ENCODE data around the gene DPM3.
"Not testable (repeated sequence)": the region's sequence is repeated elsewhere in the genome, so short reads cannot be mapped to it uniquely, and the experiment has no call there.

DPM3 gene

DNA sequence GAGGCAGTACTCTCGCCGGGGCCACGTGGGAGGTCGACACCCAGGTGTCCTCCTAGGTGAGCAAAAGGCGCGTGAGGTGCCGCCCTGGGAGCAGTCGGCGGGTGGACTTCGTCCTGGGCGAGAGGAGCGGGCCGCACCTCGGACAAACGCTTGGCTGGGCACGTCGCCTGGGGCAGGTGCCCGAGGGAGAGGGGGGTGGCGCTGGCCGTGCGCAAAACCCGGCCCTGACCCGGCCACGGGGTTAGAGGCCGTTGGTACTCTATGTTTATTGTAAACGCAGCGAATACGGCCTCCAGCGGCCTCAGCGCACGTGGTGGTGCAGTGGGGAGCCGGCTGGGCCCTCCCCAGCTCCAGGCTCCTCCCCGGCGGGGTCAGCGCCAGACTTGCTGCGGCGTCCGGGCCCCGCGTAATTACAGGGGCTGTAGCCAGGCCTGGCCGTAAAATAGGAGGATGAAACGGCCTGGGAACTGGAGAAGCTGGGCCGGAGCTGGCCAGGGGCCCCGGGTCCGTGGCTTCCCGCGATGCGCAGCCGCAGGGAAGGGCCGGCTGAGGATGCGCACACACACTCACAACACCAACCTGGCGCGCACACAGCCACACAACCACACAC lies 14.3 kb downstream of the DPM3 start:
- DNase-seq (ENCODE audit: low read depth in 1 of 2, low spot score in 1 of 2) = no peak

DNA sequence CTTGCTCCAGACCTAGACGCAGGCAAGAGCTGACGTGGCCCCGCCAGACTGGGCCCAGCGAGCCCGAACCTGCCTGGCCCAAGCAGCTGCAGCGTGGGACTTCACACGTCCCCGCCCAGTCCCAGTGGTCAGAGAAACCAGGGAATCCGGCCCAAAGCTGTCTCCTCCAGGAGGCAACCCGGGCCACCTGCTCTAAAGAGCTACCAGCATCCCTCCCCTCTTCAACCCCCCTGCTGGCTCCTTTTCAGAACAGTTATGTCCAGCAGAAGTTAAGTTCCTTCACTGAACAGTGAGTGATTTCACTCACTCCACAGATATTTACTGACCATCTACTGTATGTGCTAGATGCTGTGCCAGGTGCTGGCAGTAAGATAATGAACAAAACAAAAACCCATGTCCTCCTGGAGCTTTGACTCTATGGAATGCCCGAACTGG lies 14.8 kb downstream of the DPM3 start:
- DNase-seq (ENCODE audit: low read depth in 1 of 2, low spot score in 1 of 2) = no peak

DNA sequence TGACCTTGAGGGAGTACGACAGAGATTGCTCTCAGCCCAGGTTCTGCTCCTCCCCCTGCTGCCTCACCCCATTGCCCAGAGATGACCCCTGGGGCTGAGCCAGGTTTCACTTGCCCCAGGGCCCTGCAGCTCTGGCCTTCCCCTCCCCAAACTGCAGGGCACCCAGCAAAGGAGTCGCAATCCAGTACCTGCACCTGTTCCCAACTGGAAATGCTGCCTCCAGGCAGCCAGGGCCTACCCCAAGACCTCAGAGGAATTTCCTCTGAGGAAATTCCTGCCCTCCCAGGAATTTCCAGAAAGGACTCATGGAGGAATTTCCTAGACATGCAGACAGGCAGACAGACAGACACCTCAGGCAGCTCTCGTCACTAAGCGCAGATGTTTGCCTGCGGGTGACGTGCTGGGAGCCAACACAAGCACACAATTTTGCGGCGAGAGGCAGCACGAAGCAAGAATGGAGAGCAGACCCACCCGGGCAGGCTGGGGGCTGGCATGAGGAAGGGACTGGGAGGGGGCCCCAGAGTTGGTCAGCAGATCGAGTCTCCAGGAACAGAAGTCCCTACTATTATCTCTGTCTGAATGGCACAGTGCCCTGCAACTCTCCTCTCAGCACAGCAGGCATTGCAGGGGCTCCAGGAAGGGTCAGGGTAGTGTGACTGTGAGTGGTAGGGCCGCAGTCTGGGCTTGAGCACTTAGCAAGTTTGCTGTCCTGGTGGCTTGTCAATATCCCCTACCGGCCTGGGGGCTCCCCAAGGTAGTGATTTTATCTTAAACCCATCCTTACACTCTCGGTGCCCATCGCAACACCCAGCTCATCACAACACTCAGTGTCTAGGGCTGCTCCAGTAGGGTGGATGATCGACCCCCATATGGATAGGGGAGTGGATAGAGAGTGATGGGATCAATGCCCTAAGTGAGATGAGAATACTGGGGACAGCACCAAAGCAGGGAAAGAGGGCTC lies 15.5 kb downstream of the DPM3 start:
- no peak for DNase-seq (ENCODE audit: low read depth in 1 of 2, low spot score in 1 of 2)

DNA sequence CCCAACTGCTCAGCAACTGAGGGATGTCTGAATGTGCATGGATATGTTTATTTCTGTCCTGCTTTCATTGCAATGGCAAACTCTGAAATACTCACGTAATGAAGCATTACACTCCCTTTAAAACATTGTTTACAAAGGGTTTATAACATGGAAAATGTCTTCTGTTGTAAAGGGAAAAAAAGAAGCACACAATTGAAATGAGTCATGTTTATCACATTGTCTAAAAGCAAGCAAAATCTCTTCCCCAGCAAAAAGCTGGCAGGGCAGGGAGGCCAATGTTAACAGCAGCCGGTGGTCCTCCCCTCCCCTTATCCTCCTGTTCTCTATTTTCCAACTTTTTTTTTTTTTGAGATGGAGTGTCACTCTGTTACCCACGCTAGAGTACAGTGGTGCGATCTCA lies 16.5 kb downstream of the DPM3 start:
- DNase-seq (ENCODE audit: low read depth in 1 of 2, low spot score in 1 of 2) = no peak

DNA sequence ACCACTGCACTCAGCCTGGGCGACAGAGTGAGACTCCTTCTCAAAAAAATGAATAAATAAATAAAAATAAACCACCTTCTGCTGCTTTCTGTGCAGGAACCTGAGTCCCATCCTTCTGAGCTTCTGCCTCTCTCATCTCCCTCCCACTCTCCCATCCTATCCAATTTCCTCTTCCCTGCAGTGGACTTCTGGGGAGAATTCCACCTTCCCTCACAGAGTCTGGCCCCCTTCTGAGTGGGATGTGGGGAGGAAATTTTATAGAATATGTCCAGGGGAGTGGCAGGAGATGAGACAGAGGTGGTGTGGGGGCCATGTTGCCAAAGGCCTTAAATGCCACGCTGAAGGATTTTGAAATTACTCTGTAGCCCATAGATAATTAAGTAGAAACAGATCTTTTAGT lies 18.0 kb downstream of the DPM3 start:
- no peak for DNase-seq (ENCODE audit: low read depth in 1 of 2, low spot score in 1 of 2)

DNA sequence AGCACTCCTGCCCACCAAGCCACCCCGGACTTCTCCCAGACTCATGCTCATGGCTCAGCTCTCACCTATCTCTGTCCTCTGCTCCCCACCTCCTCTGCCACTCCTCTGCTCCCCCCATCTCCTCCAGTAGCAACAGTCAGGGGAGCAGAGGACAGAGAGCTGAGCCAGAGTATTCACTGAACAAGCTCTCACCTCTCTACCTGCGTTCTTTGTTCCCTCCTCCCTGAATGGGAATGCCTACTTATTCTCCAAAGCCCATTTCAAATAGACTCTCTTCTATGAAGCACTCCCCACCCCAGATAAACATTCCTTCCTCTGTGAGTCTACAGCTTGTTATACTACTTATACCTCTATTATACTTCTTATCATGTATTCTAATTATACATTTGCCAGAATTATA lies 19.1 kb downstream of the DPM3 start:
- DNase-seq (ENCODE audit: low read depth in 1 of 2, low spot score in 1 of 2) = no peak

DNA sequence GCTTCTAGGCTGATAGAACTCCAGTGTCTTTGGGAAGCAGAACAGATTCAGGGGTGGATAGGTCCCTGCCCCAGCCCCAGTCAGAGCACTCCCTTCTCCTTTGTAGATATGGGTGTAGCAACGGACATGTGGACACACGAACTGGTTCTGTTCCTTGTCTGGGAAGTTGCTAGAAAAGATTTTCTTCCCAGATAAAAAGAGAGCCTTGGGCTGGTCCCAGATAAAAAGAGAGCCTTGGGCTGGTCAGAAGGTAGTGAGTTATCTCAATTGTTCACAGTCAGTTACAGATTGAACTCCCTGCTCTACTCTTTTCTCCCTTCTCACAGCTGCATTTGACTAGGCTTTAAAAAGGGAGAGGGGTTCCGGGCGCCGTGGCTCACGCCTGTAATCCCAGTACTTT lies 20.1 kb downstream of the DPM3 start:
- no peak for DNase-seq (ENCODE audit: low read depth in 1 of 2, low spot score in 1 of 2)

DNA sequence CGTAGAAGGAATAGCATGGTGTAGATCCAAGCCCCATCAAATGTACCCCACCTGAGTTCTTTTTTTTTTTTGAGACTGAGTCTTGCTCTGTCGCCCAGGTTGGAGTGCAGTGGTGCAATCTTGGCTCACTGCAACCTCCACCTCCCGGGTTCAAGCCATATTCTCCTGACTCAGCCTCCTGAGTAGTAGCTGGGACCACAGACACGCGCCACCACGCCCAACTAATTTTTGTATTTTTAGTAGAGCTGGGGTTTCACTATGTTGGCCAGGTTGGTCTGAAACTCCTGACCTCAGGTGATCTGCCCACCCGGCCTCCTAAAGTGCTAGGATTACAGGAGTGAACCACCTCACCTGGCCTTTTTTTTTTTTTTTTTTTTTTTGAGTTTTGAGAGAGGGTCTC lies 22.2 kb downstream of the DPM3 start:
- not testable (repeated sequence) for DNase-seq (ENCODE audit: low read depth in 1 of 2, low spot score in 1 of 2)

DNA sequence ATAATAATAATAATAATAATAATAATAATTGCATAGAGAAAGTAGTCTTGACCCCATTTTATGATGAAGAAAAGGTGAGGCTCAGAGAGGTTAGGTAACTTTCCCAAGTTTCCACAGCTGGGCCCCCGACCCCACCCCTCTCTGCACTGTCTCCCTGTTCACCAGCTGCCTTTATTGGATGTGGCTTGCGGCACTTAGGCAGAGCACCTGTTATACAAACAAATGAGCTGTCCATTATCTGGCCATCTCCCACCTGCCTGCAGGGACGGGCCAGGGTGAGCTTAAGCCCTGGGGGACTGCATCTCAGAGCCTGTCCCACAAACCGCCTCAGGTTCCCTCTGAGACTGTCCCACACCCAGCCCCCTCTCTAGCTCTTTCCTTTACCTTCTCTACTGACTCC lies 22.7 kb downstream of the DPM3 start:
- DNase-seq (ENCODE audit: low read depth in 1 of 2, low spot score in 1 of 2) = no peak

DNA sequence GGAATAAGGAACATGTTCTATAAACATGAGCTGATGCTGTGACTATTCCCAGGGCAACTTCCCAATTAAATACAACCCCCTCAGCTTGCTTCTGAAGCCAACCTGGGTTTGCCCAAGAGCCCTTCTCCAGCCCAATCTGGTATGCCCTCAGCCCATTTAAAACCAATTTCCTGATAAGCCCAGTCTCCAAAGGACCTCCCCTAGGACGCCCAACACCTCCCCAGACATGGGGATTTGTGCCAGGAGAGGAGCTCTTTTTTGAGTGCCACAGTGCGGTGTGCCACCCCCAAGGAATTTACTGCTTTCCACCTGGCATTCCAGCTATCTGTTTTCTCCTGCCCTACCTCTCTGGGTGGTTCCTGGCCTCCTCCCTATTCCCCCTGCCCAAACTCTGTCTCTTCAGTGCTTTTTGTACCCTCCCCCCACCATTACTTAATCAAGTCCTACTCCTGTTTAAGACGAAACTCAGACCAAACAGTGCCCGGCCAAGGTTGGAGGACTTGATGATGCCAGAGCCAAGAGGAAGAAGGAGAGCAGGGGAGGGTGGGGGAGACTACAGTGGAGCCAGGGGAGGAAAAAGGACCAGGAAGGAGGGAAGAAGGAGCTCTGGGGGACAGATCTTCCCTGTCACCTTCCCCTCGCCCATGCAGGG lies 24.1 kb downstream of the DPM3 start:
- DNase-seq (ENCODE audit: low read depth in 1 of 2, low spot score in 1 of 2) = no peak

DNA sequence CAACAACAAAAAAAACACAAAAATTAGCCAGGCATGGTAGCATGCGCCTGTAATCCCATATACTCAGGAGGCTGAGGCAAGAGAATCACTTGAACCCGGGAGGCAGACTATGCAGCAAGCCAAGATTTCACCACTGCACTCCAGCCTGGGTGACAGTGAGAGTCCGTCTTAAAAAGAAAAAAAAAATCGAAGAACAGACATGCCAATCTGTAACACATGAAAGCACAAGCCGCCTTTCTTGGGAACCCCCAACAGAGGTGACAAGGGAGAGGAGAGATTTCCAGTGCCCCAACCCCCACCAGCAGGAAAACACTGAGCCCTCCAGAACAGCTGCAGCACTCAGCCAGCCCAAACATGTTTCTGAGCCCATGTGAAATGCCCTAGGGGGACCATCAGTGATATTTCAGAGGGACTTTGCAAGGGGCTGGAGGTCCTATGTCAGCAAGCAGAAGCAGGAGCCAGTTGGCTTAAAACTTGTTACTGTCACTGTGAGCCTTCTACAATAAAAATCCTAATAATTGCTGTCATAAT lies 26.8 kb downstream of the DPM3 start:
- no peak for DNase-seq (ENCODE audit: low read depth in 1 of 2, low spot score in 1 of 2)

DNA sequence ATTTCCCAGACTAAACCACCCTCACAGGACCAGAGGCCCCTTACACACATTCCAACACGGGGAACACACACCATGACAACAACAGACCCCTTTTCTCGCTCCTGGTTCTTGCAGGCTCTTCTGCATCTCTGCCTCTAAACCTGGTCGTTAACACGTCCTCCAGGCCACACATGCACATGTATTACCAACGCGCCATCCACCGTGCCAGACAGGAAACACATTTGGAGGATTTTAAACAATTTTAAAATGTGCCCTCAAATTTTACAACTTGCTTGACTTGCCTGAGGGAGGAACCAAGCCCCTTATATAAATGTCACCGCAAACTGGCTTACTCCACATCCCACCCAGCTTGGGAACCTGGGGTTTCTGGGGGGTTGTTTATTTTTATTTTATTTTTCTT lies 29.5 kb downstream of the DPM3 start:
- no peak for DNase-seq (ENCODE audit: low read depth in 1 of 2, low spot score in 1 of 2)

DNA sequence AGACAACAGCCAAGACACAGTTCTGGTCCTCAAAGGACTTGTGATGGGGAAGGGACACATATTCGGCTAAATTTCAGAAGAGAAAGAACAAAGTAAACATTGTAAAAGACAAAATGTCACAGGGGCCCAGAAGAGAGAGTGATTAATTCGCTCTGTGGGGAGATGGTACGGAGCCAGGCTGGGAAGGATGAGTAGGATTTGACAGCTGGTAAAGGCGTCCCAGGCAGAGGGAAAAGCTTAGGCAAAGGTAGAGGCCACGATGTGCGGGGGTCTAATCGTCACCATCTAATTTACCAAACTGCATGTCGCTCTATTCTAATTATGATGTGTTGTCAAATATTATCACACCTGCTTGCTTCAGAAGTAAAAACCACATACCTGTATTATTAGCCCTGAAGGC lies 29.9 kb downstream of the DPM3 start:
- no peak for DNase-seq (ENCODE audit: low read depth in 1 of 2, low spot score in 1 of 2)

DNA sequence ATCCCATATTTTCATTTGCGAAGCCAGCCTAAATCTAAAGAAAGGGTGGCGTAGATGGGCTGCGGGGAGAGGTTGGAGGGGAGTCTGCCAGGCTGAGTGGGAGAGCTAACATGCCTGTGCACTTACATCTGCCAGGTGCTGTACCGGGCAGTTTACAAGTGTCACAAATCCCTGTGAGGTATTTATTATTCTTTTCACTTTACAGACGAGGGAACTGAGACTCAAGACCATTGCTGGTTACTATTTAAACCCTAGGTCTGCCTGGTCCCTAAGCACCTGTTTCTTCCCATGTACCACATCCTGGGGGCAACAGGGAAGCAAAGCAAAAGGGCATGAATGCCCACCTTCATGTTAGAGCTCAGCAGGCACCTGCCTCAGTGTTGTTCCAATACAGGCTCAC lies 32.0 kb downstream of the DPM3 start:
- no peak for DNase-seq (ENCODE audit: low read depth in 1 of 2, low spot score in 1 of 2)

DNA sequence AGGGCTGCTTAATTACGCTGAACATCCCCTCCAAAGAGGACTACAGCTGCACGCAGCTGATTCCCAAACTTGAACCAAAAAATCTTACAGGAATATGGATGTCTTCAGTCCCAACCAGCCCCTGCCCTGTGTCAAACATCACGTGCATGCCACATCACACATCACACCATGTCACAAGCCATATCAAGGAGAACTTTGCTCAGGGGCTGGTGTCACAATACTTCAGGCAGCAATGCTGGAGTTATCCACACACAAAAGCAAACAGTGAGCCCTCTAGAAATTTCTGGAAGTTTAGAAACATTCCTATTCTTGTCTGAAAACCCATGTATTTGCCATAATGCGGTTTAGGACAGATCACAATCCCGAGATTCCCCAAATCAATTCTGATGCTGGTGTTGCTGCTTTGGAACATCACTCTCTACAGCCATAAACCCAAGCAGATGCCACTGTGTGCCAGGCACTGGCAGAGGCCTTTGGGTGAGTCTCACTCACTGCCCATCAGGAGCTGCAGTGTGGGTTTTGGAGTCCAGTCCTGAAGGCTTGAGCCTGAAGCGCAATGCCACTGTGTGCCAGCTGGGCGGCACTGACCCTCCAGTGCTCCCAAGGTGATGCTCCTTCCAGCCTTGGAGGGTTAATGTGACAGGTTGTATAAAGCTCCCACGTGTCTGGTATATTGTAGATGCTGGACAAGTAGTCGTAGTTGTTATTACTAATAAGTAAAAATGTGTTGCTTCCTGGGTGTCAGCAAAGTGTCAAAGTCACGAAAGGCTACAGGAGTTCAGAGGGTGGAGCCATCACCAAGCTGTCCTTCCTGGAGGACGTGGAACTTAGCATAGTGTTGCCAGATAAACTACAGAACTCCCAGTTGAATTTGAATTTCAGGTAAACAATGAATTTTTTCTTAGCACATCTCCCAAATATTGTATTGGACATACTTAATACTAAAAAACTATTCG lies 32.7 kb downstream of the DPM3 start:
- DNase-seq (ENCODE audit: low read depth in 1 of 2, low spot score in 1 of 2) = no peak

DNA sequence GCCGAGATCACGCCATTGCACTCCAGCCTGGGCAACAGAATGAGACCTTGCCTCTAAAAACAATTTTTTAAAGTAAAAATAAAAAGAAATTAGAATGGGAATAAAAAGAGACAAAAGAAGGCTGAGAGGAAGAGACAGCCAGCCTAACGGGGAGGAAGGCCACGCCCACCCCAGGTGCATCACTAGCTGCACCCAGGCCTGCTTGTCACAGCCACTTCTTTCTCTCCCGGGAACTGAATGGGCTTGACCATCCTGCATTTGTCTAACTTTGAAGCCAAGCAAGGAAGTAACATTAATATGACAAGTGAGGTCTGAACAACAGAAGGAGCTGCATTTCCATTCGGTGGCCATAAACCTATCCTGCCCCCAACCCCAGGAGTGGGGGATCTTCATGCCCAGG lies 33.5 kb downstream of the DPM3 start:
- no peak for DNase-seq (ENCODE audit: low read depth in 1 of 2, low spot score in 1 of 2)

DNA sequence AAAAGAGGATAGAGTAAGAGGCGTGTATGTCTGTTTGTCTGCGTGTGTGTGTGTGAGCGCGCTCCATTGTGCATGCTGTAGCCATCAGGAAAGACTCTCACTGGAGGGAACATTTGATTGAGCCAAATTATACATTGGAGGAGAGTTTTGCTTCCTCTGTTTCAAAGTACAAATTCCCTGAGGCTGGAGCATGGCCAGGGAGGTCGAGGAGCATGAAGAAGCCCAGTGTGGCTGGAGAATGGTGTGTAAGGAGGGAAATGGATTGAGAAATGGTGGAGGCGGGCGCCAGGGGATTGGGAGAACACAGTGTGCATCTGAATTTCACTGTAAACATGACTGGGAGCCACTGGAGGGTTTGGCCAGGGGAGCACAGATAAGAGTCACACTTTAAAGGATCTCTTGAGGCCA lies 34.7 kb downstream of the DPM3 start:
- no peak for DNase-seq (ENCODE audit: low read depth in 1 of 2, low spot score in 1 of 2)

DNA sequence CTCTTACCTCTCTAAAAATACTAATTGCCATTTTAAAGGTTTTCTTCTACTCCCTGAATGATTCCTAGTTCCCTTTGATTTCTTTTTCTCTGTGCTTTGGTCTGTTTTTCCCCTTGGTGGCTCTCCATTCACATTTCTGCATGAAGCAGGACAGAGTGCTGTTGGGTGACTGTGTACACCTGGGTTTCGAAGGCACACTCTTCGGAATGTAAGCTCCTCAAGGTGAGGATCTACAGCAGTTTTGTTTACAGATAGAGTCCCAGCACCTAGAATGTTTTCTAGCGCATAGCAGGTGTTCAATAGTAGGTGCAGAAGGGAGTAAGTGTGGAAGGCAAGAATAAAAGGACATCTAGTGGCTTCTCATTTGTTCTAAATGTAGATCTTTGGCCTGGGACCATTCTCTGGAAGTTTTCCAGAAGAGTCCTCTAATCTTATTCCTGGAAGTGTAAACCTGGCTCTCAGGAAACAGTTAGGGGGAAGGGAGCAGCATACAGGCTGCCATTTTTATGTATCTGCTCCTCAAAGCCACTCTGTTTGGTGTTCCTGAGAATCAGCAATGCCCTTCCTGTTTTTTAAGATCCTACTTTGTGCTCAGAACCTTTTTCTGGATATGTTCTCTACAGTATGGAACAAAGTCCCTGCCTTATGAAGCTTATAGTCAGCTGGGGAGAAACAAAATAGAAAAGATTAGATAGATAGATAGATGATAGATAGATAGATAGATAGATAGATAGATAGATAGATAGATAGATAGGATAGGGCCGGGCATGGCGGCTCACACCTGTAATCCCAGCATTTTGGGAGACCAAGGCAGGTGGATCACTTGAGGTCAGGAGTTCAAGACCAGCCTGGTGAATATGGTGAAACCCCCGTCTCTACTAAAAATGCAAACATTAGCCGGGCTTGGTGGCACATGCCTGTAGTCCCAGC lies 35.5 kb downstream of the DPM3 start:
- no peak for DNase-seq (ENCODE audit: low read depth in 1 of 2, low spot score in 1 of 2)

DNA sequence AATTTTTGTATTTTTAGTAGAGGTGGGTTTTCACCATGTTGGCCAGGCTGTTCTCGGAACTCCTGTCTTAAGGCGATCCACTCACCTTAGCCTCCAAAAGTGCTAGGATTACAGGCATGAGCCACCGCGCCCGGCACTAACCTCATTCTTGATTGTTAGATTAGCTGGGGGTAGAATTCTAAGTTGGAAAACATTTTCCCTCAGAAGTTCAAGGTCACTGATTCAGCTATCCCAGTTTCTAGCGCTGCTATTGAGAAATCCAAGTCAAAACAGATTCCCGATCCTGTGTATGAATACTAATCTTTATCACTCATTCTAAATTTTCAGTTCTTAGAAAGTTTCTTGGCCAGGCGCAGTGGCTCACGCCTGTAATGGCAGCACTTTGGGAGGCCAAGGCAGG lies 37.0 kb downstream of the DPM3 start:
- no peak for DNase-seq (ENCODE audit: low read depth in 1 of 2, low spot score in 1 of 2)

DNA sequence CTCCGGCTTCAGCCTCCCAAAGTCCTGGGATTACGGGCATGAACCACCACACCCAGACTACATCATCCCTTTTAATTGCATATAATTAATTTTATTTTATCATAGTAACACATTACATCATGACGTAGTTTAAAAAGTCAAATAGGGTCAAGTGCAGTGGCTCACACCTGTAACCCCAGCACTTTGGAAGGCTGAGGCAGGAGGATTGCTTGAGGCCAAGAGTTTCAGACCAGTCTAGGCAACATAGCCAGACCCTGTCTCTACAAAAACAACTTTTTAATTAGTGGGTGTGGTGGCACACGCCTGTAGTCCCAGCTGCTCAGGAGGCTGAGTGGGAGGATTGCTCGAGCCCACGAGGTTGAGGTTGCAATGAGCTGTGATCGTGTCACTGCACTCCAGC lies 41.0 kb downstream of the DPM3 start:
- no peak for DNase-seq (ENCODE audit: low read depth in 1 of 2, low spot score in 1 of 2)
